ENCODE data around the gene ERC2.

ERC2 gene

DNA sequence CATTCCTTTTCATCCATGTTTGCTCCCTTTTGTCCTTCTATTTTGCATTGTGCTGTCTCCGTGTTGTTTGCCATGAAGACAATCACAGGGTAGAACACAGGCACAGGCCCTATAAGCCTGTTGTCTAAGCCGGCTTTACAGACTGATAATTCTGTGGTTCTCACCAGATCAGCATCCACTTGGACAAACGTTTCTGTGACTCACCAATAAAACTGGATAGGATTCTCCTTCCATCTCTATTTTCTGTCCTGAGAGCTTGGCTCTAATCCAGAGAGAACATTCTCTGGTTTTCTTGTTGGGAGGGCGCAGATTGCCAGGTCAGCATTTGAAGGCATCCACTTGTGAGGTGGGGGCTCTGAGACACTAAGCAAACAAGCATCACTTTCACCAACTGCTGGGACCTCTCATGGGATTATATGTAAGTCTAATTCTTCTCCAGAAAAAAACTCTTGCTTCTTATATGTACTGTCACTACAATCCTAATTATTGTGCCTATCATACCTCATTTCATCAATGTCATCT, 101.6 kb downstream of the ERC2 start:
- DNase-seq (ENCODE audit: low spot score): no peak

DNA sequence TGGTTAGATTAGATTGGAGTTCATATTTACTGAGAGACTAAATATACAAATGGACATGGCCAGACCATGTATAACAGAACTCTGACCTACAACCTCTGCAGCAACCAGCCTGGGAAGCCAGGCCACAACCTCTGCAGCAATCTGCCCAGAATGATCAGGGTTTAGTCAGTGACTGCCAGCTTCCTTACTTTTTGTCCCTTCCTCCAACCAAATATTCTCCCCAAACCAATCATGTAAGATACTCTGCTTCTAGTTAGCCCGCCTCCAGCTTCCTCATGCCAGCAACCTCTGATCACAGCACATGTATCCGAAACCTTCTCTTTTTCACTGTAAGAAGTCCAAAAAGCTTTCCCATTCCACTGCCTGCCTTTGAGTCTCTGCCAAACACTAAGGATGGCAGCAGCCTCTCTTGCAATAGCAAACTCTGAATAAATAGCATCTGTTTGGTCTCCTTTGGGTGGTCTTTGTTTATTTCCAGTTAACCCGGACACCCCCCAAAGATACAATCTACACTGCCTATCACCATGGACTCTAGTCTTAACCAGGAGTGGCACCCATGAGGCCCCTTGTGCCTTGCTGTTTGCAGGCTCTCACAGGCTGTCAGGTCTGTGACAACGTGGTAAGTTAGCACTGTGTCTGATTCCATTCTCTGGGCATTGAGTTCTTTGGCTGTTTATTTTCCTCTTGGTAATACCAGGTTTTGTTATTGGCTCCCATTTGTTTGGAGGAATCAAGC, 102.2 kb downstream of the ERC2 start:
- DNase-seq (ENCODE audit: low spot score): no peak

DNA sequence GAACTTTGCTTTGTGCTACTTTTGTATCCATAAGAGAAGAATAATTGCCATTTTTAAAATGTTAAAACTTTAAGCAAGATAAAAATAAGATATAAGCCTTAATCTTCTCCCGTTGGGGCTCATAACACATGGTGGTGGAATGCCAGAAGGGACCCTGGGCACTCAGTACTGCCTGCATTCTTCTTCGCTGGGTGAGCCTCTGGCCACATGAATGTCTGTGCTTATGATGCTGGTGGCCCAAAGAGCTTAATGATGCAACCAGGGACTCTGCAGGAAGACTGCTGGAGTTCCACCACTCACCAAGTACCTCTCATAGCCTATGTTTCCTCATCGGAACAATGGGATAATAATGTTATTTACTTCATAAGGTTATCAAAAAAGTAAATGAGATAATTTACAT, 103.6 kb downstream of the ERC2 start:
- no peak for DNase-seq (ENCODE audit: low spot score)

DNA sequence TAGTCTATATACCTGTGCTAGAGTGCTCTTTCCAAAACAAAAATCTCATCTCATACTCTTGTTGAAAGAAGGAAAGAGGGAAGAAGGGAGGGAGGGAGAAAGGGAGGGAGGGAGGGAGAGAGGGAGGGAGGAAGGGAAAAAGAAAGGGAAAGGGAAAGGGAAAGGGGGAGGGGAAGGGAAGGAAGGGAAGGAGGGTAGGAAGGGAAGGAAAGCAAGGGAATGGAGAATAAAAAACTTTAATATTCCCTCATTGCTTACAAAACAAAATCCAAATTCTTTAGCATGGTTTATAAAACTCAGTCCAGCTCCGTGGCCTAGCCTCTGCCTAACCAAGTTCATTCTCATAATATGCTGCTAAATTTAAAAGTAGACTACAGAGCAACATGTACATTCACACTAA, 104.5 kb downstream of the ERC2 start:
- DNase-seq (ENCODE audit: low spot score): no peak

DNA sequence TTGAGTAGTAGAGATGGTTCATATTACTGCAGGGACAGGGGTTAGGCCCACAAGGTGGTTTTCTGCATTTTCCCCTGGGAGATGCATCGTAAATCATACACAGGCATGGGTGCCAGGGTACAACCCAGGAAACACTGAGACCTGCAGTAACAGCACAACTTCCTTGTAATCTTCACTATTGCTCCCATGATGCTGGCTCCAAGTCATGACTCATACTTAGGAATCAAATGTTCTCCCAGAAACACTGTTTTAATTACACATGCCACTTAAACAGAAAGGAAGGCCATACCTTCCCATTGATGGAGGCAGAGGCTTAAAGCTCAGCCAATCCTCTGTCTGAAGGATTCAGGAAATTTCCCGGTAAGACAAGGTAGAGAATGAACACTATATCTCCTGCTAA, 106.5 kb downstream of the ERC2 start:
- no peak for DNase-seq (ENCODE audit: low spot score)

DNA sequence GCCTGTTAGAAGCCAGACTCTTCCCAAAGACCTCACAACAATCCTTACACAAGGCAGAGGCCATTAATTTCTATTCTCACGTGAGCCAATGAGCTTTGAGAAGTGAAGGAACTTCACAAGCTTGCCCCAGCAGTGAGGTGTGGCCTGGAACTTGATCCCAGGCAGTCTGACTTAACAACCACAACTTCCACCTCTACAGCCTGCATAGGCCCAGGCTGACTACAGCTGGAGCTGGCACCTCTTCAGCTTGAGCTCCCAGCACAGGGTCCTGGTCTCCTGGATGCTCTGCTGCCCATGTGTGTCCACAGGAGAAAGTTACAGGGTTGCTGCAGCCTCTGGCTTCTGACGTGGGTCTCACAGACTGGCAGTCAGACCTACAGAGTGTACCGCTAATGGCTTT, 111.0 kb downstream of the ERC2 start:
- DNase-seq (ENCODE audit: low spot score): no peak

DNA sequence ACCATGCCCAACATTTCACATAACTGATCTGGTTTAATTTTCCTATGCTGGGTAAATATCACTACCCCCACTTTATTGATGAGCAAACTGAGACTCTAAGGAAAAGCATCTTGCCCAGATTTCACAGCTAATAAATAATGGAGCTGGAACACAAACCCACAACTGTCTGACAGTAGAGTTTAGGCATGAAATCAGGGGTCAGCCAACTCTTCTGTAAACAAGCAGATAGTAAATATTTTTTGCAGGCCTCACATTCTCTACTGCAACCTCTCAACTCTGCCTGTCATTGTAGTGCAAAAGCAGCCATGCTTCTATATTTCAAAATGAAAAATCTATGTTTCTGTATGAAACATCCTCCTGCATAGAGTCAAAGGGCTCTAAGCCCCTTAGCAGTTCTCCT, 111.5 kb downstream of the ERC2 start:
- DNase-seq (ENCODE audit: low spot score): no peak

DNA sequence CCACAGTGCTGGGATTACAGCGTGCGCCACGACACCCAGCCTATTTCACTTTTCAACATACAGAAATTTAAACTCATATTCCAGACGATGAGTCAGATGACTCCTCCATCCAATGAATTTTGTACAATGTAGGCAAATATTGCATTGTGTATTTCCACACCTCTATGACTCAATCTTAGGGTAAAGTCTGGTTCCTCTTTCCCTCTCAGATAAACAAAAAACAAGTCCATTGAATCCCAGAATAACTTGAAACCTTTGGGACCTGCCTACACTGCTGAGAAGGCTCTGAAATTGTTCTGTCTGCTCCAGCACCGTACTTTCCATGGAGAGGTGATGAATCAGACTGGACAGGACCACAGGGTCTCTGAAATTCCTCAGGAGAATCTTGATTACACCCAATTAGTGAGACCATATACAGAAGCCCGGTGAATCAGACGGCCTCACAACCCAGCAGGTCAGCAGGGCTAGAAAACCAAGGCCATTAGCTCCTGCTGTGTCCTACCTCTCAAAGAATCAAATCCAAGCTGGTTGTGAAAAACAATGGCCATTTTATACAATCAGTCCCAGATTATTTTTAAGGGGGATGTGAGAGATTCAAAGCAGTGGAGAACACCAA, 112.6 kb downstream of the ERC2 start:
- DNase-seq (ENCODE audit: low spot score): no peak

DNA sequence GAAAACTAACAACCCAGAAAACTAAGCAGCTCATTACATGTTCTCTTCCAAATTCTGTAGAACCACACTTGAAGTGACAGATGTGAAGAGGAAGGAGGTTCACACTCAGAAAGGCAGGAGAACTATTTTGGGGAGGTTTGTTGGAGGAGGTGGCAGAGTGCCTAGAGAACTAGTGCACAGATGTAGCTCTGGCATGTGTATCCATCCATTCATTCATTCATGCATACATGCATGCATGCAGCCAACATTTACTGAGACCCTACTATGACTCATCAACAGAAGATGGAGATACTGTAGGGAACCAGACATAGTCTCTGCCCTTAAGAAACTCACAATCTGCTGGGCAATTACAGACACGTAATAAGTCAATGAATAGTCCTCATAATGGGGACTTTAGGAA, 116.7 kb downstream of the ERC2 start:
- DNase-seq (ENCODE audit: low spot score): no peak

DNA sequence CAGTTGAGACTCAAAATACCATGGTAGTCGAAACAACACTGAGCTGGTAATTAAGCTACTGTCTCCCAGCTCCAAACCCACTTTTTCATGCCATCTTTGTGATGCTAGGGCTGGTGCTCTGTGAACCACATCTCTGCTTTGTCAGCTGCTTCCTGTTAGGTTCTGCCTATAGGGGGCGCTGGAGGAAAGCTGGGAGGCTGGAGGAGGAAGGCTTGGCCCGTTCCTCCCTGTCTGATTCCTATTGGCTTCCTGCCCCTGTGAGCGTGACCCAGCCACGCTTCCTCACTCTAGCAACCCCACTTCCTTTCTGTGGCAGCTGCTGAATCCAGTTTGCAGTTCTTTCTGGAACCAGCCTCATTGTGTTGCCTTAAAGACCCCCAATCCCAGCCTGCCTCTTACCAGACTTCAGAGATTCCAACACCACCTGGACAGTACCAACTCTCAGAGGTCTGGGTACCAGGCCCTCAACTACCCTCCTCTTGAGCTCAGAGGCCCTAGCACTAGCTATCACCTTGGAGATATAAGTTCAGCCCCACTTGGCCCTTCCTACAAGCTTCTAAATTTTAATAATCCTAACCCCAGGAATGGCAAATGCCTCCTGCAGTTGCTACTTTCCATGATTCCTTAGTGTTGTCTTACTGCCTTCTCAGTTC, 120.9 kb downstream of the ERC2 start:
- no peak for DNase-seq (ENCODE audit: low spot score)

DNA sequence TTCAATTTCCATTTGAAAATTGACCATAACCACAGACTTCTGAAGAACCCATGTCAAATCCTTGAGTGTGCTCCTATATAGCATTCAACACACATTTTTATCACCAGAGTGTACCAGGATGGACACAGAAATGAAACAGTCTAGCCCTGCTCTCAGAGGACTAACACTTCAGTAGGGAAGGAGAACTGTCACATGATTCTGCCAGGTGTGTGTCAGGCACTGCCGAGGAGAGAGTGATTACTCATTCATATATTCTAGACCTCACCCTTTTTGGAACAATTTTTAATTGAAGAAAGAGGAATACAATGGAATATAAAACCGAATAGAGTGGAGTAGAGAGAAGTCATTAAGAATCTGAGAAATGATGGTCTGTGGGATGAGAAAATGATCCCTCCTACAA, 125.8 kb downstream of the ERC2 start:
- DNase-seq (ENCODE audit: low spot score): no peak

DNA sequence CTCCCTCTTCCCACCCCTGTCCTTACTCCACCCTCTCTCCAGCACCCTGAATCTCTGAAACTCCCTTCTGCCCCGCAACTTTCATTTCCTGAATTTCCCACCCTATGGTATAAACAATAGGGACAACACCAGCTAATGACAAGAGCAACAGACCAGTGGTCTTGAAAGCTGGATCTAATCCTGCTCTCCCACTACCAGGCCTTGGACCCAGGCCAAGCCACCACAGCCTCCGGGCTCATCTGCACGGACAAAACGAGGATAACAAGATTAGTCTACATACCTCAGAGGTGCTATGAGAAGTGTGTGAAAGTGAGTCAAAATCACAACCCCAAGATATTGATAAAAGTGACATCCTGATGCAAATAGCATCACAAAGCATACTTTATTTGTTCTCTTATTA, 128.6 kb downstream of the ERC2 start:
- no peak for DNase-seq (ENCODE audit: low spot score)

DNA sequence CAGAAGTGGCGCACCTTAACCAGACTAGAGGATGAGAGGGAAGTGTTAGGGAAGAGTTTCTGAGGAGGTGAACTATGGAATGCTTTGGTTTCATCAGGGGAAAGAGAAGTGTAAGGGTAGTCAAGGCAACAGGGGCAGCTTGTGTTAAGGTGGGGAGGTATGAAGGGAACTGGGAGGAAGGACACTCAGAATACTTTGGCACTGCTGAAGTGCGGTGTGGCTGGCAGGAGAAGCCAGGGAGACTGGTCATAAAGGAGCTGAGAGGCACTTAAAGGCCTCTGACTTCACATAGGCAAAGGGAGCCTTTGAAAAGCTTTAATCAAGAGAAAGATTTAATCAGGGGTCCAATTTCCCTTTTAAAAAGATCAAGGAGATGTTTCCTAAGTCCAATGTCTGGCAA, 129.0 kb downstream of the ERC2 start:
- no peak for DNase-seq (ENCODE audit: low spot score)

DNA sequence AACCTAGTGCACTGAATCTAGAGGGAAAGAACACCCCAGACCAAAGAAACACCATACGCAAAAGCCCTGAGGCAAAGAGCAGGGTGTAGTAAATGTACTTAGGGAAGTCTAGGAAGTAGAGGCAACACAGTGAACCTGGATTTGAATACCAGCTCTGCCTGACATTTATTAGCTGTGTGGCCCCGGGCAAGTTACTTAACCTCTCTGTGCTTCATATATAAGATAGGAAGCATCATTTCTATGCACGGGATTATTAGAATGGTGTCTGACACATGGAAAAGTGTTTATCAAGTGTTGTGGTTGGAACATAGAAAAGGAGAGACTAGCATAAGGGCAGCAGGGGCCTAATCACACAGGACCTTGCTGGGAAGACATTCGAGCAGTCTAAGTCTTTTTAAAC, 132.2 kb downstream of the ERC2 start:
- DNase-seq (ENCODE audit: low spot score): no peak

DNA sequence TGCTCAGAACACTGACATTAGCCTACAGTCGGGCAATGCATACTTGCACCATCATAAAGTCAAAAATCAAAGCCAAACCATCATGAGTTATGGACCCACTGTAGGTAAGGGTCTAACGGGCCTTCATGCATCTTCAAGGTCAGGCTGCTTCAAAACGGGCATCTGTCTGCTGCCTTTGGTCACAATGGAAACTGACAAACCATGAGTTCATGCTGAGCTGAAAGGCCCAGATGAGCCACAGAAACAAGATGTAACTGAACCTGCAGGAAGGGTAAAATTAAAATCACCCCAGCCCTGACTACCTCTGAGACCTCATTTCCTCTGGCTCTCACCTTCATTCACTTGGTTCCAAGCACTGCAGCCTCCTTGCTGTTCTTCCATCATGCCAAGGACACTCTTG, 143.8 kb downstream of the ERC2 start:
- DNase-seq (ENCODE audit: low spot score): no peak

DNA sequence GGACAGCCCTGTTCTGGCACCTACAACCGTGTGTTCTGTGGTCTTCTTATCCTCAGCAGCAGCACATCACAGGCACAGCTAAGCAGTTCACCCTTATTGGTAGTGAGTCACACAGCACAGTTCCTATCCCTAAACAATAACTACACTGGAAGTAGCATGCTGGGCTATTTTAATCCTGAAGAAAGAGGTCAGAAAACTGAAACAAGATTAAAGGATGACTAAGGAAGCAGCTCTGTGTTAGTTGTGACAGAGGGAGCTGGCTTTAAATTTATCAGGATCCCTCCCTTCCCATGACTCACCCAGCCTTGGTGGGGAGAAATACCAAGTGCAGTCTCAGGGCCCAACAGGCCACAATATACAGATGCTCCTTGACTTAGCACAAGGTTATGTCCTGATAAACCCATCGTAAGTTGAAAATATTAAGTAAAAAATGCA, 144.3 kb downstream of the ERC2 start:
- peak; percentile 53 for DNase-seq (ENCODE audit: low spot score)

DNA sequence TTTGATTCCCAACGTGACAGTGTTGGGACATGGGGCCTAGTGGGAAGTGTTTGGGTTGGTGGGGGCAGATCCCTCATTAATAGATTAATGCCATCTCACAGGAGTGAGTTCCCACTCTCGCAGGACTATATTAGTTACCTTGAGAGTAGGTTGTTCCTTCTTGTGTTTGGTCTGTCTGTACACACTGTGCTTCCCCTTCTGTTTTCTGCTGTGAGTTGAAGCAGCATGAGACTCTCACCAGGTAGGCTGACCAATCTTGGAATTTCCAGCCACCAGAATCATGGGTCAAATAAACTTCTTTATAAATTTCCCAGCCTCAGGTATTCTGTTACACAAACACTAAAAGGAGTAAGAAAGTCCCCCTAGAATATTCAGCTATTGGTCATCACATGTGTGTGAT, 145.4 kb downstream of the ERC2 start:
- no peak for DNase-seq (ENCODE audit: low spot score)

DNA sequence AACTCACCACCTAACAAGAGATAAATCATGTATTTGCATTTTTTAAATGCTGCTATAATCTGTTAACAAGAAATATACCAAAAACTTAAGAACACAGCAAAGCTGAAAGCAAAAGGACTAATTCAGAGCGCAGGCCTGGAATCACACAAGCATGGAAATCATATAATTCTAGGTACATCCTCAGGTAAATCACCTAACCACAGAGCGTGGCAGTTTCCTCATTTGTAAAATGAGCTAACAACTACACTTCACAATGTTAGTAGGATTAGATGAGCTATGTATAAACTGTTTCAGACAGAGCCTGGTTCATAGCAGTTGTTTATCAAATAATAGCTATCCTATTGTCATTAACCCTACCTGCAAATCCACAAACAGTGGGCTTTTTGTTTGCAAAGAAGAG, 146.4 kb downstream of the ERC2 start:
- no peak for DNase-seq (ENCODE audit: low spot score)

DNA sequence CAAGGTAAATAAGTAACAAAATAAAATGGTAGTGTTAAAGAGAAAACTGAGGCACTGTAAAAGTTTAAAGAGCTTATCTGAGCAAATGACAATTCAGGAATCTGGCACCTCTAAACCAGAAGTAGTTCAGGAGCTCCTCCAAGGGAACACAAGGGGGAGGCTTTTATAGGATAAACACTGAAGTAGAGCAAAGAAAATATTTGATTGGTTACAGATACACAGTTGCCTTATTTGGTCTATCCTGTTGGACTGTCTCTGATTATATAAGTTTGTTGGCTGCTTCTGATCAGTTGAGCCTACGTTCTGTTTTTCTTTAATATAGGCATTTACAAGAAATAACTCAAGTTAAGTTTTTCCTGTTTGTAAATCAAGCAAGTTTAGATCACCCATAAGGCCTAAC, 146.9 kb downstream of the ERC2 start:
- no peak for DNase-seq (ENCODE audit: low spot score)

DNA sequence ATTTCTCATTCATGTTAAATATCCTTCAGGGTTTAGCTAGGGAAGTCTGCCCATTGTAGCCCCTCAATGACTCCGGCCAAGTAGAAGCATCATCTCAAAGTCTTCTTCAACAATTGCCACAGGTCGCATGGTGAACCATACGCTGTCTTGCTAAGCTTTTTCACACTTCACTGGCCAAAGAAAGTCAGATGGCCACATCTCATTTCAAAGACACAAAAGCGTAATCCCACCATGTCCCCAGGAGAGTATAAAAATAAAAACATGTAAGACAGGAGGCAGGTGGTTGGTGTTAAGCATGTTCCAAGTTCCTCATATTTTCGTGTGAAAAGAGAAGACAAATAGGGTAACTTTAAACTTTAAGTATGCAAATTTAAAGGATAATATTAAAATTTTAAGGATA, 147.4 kb downstream of the ERC2 start:
- DNase-seq (ENCODE audit: low spot score): no peak

DNA sequence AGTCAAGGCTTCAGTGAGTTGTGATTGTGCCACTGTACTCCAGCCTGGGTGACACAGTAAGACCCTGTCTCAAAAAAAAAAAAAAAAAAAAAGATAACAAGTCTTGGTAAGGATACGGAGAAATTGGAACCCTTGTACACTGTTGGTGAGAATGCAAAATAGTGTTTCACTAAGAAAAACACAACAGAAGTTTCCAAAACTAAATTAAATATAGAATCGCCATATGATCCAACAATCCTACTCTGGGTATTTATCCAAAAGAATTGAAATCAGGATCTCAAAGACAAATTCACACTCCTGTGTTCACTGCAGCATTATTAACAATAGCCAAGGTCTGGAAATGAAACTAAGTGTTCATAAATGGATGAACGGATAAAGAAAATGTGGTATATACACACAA, 149.4 kb downstream of the ERC2 start:
- DNase-seq (ENCODE audit: low spot score): no peak

DNA sequence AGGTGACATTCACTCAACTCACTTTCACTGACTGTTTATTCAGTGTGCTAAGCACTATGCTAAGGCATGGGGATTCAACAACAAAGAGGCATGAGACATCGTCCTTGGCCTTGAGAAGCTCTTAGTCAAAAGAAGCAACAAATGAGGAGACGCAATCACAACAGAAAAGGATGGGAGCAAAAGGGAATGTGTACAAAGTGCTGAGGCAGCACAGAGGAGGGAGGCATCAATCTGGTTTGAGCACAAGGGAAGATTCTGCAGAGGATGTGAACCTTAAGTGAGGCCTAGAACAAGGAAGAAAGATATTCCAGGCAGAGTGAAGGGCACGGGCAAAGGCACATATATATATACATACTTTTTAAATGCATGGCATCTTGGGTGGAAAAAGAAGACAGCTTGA, 151.3 kb downstream of the ERC2 start:
- DNase-seq (ENCODE audit: low spot score): no peak

DNA sequence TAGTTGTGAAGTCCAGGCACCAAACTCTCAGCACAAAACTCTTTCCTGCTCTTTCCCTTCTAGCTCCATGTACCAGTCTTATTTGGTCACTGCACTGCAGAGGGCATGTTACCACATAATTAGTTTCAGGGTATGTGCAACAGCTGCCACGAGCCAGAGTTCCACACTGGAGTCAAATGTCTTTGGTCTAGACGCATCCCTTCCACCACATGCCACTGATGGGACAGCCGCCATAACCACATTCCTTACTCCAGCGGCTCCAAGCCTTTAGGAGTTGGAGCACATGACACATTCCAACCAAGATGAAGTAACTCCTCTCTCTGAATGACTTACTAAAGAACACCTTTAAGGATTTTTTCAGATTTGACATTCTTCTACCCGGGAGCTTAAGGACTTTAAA, 153.4 kb downstream of the ERC2 start:
- DNase-seq (ENCODE audit: low spot score): peak; percentile 12

Measured in AG08396 (cell line).